Cardiac fibroblast (primary cell): Measurements from ENCODE around the gene TMEM150A.

Experiments
- DNase-seq, 2 donors: peaks; one replicate each; pipeline versions ENCODE4 v3.0.0 to v3.0.0-alpha.2; 2010; ENCODE audit warnings: low read depth in 2 of 2
- H3K4me3 ChIP-seq, 2 donors: replicated peaks in 1 of 2; 1 replicate in 1 of 2; 2 replicates in 1 of 2; pipeline ENCODE4 v1.5.1; 2011; ENCODE audit warnings: low read depth in 2 of 2, low read length in 2 of 2, mild to moderate bottlenecking in 2 of 2, moderate library complexity in 1 of 2
- TF ChIP-seq, protein P1 (sequence below): IDR thresholded peaks from one replicate; pipeline ENCODE4 v1.5.1; 2011; ENCODE audit warnings: low read depth, mild to moderate bottlenecking, low read length, inconsistent platforms

TMEM150A gene

DNA sequence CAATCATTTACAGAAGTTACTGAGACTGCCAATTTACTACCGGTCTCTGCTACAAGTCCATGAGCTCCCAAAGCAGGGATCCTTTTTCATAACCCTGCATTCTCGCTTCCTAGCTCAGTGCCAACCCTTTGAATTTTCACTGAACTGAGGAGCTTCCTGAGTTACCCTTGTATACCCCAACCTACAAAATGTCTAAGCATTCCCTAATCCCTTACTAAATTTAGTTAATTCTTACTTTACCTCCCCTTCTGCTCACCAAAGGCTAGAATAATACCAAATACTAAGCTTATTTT, 53.9 kb downstream of the TMEM150A start:
- TF ChIP-seq, protein P1, sequence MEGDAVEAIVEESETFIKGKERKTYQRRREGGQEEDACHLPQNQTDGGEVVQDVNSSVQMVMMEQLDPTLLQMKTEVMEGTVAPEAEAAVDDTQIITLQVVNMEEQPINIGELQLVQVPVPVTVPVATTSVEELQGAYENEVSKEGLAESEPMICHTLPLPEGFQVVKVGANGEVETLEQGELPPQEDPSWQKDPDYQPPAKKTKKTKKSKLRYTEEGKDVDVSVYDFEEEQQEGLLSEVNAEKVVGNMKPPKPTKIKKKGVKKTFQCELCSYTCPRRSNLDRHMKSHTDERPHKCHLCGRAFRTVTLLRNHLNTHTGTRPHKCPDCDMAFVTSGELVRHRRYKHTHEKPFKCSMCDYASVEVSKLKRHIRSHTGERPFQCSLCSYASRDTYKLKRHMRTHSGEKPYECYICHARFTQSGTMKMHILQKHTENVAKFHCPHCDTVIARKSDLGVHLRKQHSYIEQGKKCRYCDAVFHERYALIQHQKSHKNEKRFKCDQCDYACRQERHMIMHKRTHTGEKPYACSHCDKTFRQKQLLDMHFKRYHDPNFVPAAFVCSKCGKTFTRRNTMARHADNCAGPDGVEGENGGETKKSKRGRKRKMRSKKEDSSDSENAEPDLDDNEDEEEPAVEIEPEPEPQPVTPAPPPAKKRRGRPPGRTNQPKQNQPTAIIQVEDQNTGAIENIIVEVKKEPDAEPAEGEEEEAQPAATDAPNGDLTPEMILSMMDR: no peak
- no peak overlapping the region for H3K4me3 ChIP-seq
- peak in 1 of 2 donors; percentile 39 for DNase-seq
